Astrocyte (in vitro differentiated cells and primary cell): Measurements from ENCODE around the gene GPR162. TPM values are rescaled to one million over a fixed set of nuclear protein-coding genes. Genes with fewer than 3 reads are reported as not detected.

Experiments
- DNase-seq: peaks from one replicate; pipeline ENCODE4 v3.0.0-alpha.2; 2010; ENCODE audit warnings: low read depth
- FAIRE-seq: peaks from 2 replicates; lab custom pipeline; 2011; peaks lifted over from hg19 to GRCh38; lab: Jason Lieb, UNC
- H2AFZ ChIP-seq: 2 replicates; pipeline ENCODE4 v1.6.0; 2012; ENCODE audit warnings: low read depth, low read length, inconsistent platforms
- H3K27ac ChIP-seq: 2 replicates; pipeline ENCODE4 v1.5.1; 2011; ENCODE audit warnings: low read depth, low read length, inconsistent platforms
- H3K27me3 ChIP-seq: 2 replicates; pipeline ENCODE4 v1.6.0; 2011; ENCODE audit warnings: low read length, inconsistent platforms; ENCODE audit not compliant: insufficient read depth
- H3K36me3 ChIP-seq: 2 replicates; pipeline ENCODE4 v1.5.1; 2011; ENCODE audit warnings: low read length, inconsistent platforms; ENCODE audit not compliant: insufficient read depth
- H3K4me1 ChIP-seq: 2 replicates; pipeline ENCODE4 v1.5.1; 2011; ENCODE audit warnings: low read length, inconsistent platforms; ENCODE audit not compliant: insufficient read depth
- H3K4me2 ChIP-seq: 2 replicates; pipeline ENCODE4 v1.6.0; 2012; ENCODE audit warnings: low read length, inconsistent platforms
- H3K4me3 ChIP-seq: 2 replicates; pipeline ENCODE4 v1.5.1; 2011; ENCODE audit warnings: low read depth, mild to moderate bottlenecking, low read length, inconsistent platforms; ENCODE audit not compliant: insufficient read depth
- H3K79me2 ChIP-seq: 2 replicates; pipeline ENCODE4 v1.6.0; 2012; ENCODE audit warnings: mild to moderate bottlenecking, low read length, inconsistent platforms; ENCODE audit not compliant: insufficient read depth
- H3K9ac ChIP-seq: 2 replicates; pipeline ENCODE4 v1.6.0; 2012; ENCODE audit warnings: mild to moderate bottlenecking, low read length, inconsistent platforms
- H3K9me3 ChIP-seq: 2 replicates; pipeline ENCODE4 v1.5.1; 2012; ENCODE audit warnings: low read depth, mild to moderate bottlenecking, low read length, inconsistent platforms; ENCODE audit not compliant: insufficient read depth
- H4K20me1 ChIP-seq: 2 replicates; pipeline ENCODE4 v1.6.0; 2012; ENCODE audit warnings: low read length, inconsistent platforms; ENCODE audit not compliant: insufficient read depth
- H3K27ac Mint-ChIP-seq: one replicate; pipeline ENCODE4 v1.8.0; 2021; ENCODE audit warnings: mild to moderate bottlenecking, mixed read lengths; ENCODE audit not compliant: unreplicated experiment
- H3K27me3 Mint-ChIP-seq: one replicate; pipeline ENCODE4 v1.8.0; 2021; ENCODE audit warnings: low read depth, mixed read lengths; ENCODE audit not compliant: unreplicated experiment
- H3K36me3 Mint-ChIP-seq: one replicate; pipeline ENCODE4 v1.8.0; 2021; ENCODE audit warnings: low read depth, mixed read lengths; ENCODE audit not compliant: unreplicated experiment
- H3K4me1 Mint-ChIP-seq: one replicate; pipeline ENCODE4 v1.8.0; 2021; ENCODE audit warnings: low read depth, mixed read lengths; ENCODE audit not compliant: unreplicated experiment
- H3K4me3 Mint-ChIP-seq: one replicate; pipeline ENCODE4 v1.8.0; 2021; ENCODE audit warnings: mild to moderate bottlenecking, moderate library complexity, mixed read lengths; ENCODE audit not compliant: unreplicated experiment
- H3K9me3 Mint-ChIP-seq: one replicate; pipeline ENCODE4 v1.8.0; 2021; ENCODE audit warnings: mild to moderate bottlenecking, mixed read lengths; ENCODE audit not compliant: unreplicated experiment
- EZH2 ChIP-seq: IDR thresholded peaks from 2 replicates; pipeline ENCODE4 v1.6.1; 2012; ENCODE audit warnings: mild to moderate bottlenecking, low read length, inconsistent platforms; ENCODE audit not compliant: insufficient read depth
- total RNA-seq: library from RNA; stranded (reverse); gene quantifications from 2 replicates; pipeline ENCODE4 v1.2.1, GENCODE V29; 2021
- TF ChIP-seq, protein P1 (sequence below): IDR thresholded peaks from 2 replicates; pipeline ENCODE4 v1.5.1; 2011; ENCODE audit warnings: low read depth, mild to moderate bottlenecking, inconsistent platforms, low read length, moderate library complexity; ENCODE audit not compliant: insufficient read depth

GPR162 gene
- total RNA-seq, 1 donor from 2014 or later = 6.2 TPM

DNA sequence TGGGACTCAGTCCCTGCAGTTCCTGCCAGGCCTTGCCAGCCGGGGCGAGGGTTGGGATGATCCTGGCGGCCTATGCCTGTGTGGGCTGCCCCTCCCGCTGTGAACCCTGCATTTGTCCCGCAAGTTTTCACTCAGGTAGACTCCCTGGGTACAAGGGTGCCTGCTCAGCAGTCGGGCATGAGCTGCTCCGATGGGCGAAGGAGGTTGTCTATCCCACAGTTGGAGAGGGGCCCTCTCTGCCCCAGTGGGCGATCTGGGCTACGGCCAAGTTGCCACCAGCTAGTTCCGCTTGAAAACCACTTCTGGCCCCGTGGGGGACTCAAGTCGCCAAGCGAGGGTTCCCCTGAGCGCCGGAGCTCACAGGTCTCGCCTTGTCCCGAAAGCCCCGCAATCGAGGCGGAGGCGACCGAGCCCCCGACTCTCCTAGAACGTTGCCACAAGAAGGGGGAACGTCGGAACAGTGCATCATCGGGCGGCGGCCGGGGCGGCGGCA, 45.3 kb downstream of the GPR162 start:
- H3K27ac ChIP-seq = peak overlapping the region; percentile 68
- peaks cover 27% of the 10 kb centered on the region for H3K36me3 ChIP-seq
- H3K4me1 Mint-ChIP-seq = peaks cover 21% of the 10 kb centered on the region
- TF ChIP-seq, protein P1, sequence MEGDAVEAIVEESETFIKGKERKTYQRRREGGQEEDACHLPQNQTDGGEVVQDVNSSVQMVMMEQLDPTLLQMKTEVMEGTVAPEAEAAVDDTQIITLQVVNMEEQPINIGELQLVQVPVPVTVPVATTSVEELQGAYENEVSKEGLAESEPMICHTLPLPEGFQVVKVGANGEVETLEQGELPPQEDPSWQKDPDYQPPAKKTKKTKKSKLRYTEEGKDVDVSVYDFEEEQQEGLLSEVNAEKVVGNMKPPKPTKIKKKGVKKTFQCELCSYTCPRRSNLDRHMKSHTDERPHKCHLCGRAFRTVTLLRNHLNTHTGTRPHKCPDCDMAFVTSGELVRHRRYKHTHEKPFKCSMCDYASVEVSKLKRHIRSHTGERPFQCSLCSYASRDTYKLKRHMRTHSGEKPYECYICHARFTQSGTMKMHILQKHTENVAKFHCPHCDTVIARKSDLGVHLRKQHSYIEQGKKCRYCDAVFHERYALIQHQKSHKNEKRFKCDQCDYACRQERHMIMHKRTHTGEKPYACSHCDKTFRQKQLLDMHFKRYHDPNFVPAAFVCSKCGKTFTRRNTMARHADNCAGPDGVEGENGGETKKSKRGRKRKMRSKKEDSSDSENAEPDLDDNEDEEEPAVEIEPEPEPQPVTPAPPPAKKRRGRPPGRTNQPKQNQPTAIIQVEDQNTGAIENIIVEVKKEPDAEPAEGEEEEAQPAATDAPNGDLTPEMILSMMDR = no peak
- no peak for TF ChIP-seq EZH2
- H3K4me3 Mint-ChIP-seq = peak overlapping the region; percentile 87
- H3K27me3 ChIP-seq = no peaks in the 10 kb centered on the region
- peak overlapping the region; percentile 76 for H2AFZ ChIP-seq
- no peak for DNase-seq
- H3K4me2 ChIP-seq = peak overlapping the region; percentile 94
- peaks cover 45% of the 10 kb centered on the region for H3K79me2 ChIP-seq
- no peaks in the 10 kb centered on the region for H3K9me3 Mint-ChIP-seq
- H4K20me1 ChIP-seq = peaks cover 45% of the 10 kb centered on the region
- peak overlapping the region; percentile 53 for H3K27ac Mint-ChIP-seq
- no peaks in the 10 kb centered on the region for H3K9me3 ChIP-seq
- no peak for FAIRE-seq
- peak overlapping the region; percentile 92 for H3K9ac ChIP-seq
- H3K4me3 ChIP-seq = peak overlapping the region; percentile 64
- no peaks in the 10 kb centered on the region for H3K27me3 Mint-ChIP-seq
- H3K36me3 Mint-ChIP-seq = peaks cover 42% of the 10 kb centered on the region
- peaks cover 34% of the 10 kb centered on the region for H3K4me1 ChIP-seq

DNA sequence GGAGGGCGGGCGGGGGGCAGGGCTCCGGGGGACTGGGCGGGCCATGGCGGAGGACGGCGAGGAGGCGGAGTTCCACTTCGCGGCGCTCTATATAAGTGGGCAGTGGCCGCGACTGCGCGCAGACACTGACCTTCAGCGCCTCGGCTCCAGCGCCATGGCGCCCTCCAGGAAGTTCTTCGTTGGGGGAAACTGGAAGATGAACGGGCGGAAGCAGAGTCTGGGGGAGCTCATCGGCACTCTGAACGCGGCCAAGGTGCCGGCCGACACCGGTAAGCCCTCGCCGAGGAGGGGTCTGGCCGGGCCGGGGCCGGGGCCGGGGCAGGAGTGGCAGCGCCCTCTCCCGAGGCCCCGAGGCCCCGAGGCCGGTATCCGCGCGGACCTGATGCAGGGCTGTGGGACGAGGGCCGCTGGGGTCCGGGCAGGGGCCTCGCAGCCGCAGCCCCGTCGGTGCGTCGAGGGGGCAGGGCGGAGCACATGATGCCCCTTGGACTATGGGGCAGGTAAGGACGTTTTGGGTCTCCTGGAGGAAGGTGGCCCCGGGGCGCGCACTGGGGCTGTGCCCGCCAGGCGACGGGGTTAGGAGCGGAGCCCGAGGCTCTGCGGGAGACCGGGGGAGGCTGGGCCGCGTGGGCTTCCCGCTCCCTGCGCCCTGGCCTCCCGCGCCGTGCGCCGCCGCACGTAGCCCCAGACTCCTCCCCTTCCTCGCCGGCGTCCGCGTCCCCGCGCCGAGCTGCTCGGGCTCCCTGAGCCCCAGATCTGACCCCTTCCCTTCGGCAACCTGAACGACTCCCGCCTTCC, 46.0 kb downstream of the GPR162 start, which contains the start of gene TPI1:
TSS of gene TPI1 (plus strand) at position 119 of the 798 bp plus-strand sequence. CDS start at position 155, 36 bp downstream.
- peak within 1 kb of the TSS; percentile 88 for H3K4me3 ChIP-seq
- Mint-ChIP-seq H3K4me1 (peaks cover 23% of the 10 kb centered on the region), H3K27ac (peak within 1 kb of the TSS; percentile 86), H3K36me3 (peaks cover 37% of the 10 kb centered on the region), H3K9me3 (no peaks in the 10 kb centered on the region), H3K27me3 (no peaks in the 10 kb centered on the region), H3K4me3 (peak within 1 kb of the TSS; percentile 96)
- peak within 1 kb of the TSS; percentile 92 for H3K9ac ChIP-seq
- H3K27me3 ChIP-seq = no peaks in the 10 kb centered on the region
- FAIRE-seq (no peak), DNase-seq (peak; percentile 43)
- H4K20me1 ChIP-seq = peaks cover 49% of the 10 kb centered on the region
- peaks cover 51% of the 10 kb centered on the region for H3K79me2 ChIP-seq
- peak within 1 kb of the TSS; percentile 76 for H2AFZ ChIP-seq
- H3K36me3 ChIP-seq = peaks cover 27% of the 10 kb centered on the region
- peak within 1 kb of the TSS; percentile 94 for H3K4me2 ChIP-seq
- TF ChIP-seq, protein P1 = no peak
- TF ChIP-seq EZH2 = no peak
- H3K27ac ChIP-seq = peak within 1 kb of the TSS; percentile 70
- no peaks in the 10 kb centered on the region for H3K9me3 ChIP-seq
- peaks cover 37% of the 10 kb centered on the region for H3K4me1 ChIP-seq
